ENCODE measurements around the gene TCF7L2. TPM values are rescaled to one million over a fixed set of nuclear protein-coding genes. Genes with fewer than 3 reads are reported as not detected.
A peak's percentile ranks its signal among the peaks of the same experiment; 100 is the strongest.

TCF7L2 gene
- total RNA-seq, 1 experiment from 2014 or later, result 16.1 TPM

DNA sequence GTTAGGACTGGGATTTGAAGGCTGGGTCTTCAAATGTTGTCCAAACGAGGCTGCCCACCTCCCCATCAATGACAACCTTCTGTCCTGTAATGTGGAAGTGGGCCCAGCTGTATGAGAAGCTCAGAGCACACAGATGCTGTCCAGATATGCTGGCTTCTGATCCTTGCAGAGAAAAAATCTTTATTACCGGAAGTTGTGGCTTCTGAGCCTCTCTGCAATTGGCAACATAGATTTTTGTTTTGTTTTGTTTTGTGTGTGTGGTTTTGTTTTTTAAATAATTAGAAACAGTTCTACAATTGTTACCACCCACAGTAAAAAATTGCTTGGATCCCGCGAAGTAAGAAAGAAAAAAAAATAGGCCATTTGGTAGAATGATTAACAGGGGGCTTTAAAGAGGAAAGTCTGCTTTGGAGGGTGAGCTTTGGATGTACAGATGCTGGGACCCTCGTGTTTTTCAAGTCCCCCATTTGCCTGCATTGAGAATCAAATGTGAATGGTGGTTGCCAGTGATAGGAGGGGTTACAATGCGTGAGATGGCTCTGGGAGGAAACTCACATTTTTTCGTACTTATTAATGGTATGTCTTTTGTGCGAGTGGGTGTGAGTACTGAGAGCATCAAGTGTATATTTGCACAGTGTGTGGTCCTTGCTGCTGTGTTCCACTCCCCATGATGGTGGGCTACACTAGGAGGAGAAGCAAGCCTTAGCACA is 153.2 kb downstream of the TCF7L2 start:
- DNase-seq (no peak), ATAC-seq (no peak)
- Histone ChIP-seq H3K4me3 (ENCODE audit: low read length) (no peak overlapping the region), H3K27ac (ENCODE audit: low read length) (no peak overlapping the region), H3K79me2 (ENCODE audit: low read length) (peaks cover 13% of the 10 kb centered on the region), H3K27me3 (ENCODE audit: low read length) (no peaks in the 10 kb centered on the region), H3K4me2 (ENCODE audit: low read length) (no peak overlapping the region), H3K9me2 (replicated peaks; ENCODE audit: low read length) (no peaks in the 10 kb centered on the region), H3K4me1 (ENCODE audit: insufficient read depth, low read length) (peaks cover 5% of the 10 kb centered on the region; the same call in 1 of the 2 replicates), H3K9ac (ENCODE audit: low read length) (no peak overlapping the region), H3K9me3 (ENCODE audit: low read length) (no peaks in the 10 kb centered on the region), H3F3A (ENCODE audit: low read length, unreplicated experiment) (no peaks in the 10 kb centered on the region), H2AFZ (ENCODE audit: low read length) (no peak overlapping the region), H4K20me1 (ENCODE audit: low read length) (no peaks in the 10 kb centered on the region), H3K36me3 (ENCODE audit: low read depth, low read length) (peaks cover 20% of the 10 kb centered on the region; the same call in 1 of the 2 replicates)
- CTCF ChIA-PET, result no interaction called here
- BruUV-seq (replicated peaks), result no TSS peak
- POLR2A ChIA-PET (ENCODE audit: unreplicated experiment), result no interaction called here
- intact Hi-C loops (cut with micrococcal nuclease), result no loop called here
- TF ChIP-seq CTCF (conservative IDR thresholded peaks at IDR 0.05; ENCODE audit: low read depth, low read length) (no peak), EZH2 (IDR thresholded peaks at IDR 0.05; ENCODE audit: low read length, unreplicated experiment) (no peak), EZH2phosphoT487 (IDR thresholded peaks at IDR 0.05; ENCODE audit: borderline replicate concordance, low read length) (no peak)

DNA sequence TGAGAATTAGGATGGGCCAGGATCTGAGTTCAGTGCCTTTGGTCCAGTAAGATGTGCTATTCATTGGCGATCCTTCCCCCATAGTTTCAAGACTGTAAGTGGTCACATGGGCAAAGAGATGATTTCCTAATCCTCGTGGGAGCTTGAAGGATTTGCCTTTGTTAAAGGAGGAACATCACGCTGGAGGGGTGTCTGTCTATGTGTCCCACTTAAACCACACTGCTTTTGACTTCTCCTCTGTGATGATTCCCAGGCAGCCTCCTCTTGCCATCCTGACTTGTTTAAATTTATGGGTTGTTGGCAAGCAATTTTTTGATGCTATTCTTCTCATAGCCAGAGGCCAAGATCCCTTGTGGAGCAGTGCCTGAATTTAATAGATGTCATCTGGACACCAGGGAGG is 154.0 kb downstream of the TCF7L2 start:
- Histone ChIP-seq H4K20me1 (ENCODE audit: low read length) (no peaks in the 10 kb centered on the region), H3K4me3 (ENCODE audit: low read length) (no peak overlapping the region), H3K27me3 (ENCODE audit: low read length) (no peaks in the 10 kb centered on the region), H2AFZ (ENCODE audit: low read length) (no peak overlapping the region), H3K9ac (ENCODE audit: low read length) (no peak overlapping the region), H3K4me2 (ENCODE audit: low read length) (no peak overlapping the region), H3K79me2 (ENCODE audit: low read length) (peaks cover 16% of the 10 kb centered on the region), H3K9me2 (replicated peaks; ENCODE audit: low read length) (no peaks in the 10 kb centered on the region), H3K9me3 (ENCODE audit: low read length) (no peaks in the 10 kb centered on the region), H3K36me3 (ENCODE audit: low read depth, low read length) (peaks cover 24% of the 10 kb centered on the region), H3F3A (ENCODE audit: low read length, unreplicated experiment) (no peaks in the 10 kb centered on the region), H3K27ac (ENCODE audit: low read length) (no peak overlapping the region), H3K4me1 (ENCODE audit: insufficient read depth, low read length) (peaks cover 5% of the 10 kb centered on the region; the same call in 1 of the 2 replicates)
- TF ChIP-seq CTCF (conservative IDR thresholded peaks at IDR 0.05; ENCODE audit: low read depth, low read length), result no peak
- no peak for TF ChIP-seq EZH2 (IDR thresholded peaks at IDR 0.05; ENCODE audit: low read length, unreplicated experiment)
- no peak for TF ChIP-seq EZH2phosphoT487 (IDR thresholded peaks at IDR 0.05; ENCODE audit: borderline replicate concordance, low read length)
- POLR2A ChIA-PET (ENCODE audit: unreplicated experiment), result no interaction called here
- no peak for ATAC-seq
- intact Hi-C loops (cut with micrococcal nuclease), result no loop called here
- BruUV-seq (replicated peaks), result no TSS peak
- no peak for DNase-seq
- CTCF ChIA-PET, result no interaction called here

GRCh38 chr10:113108194-113108835 is 158.3 kb downstream of the TCF7L2 start:
- DNase-seq, result peak; percentile 13
- no peaks in the 10 kb centered on the region for H3K9me2 ChIP-seq (replicated peaks; ENCODE audit: low read length)
- ChIA-PET CTCF (no interaction called here), POLR2A (ENCODE audit: unreplicated experiment) (no interaction called here)
- peaks cover 13% of the 10 kb centered on the region for H3K36me3 ChIP-seq (ENCODE audit: low read depth, low read length)
- H2AFZ ChIP-seq (ENCODE audit: low read length), result no peak overlapping the region
- 0 out of 2 replicates have a peak, but pooled peaks cover 18% of the 10 kb centered on the region for H3K79me2 ChIP-seq (ENCODE audit: low read length)
- peaks cover 5% of the 10 kb centered on the region; the same call in 1 of the 2 replicates for H3K4me1 ChIP-seq (ENCODE audit: insufficient read depth, low read length)
- no peaks in the 10 kb centered on the region for H3K9me3 ChIP-seq (ENCODE audit: low read length)
- no peak overlapping the region for H3K4me2 ChIP-seq (ENCODE audit: low read length)
- H3K27ac ChIP-seq (ENCODE audit: low read length), result no peak overlapping the region
- H3K9ac ChIP-seq (ENCODE audit: low read length), result no peak overlapping the region
- no peak for ATAC-seq
- no peaks in the 10 kb centered on the region for H4K20me1 ChIP-seq (ENCODE audit: low read length)
- TF ChIP-seq EZH2 (IDR thresholded peaks at IDR 0.05; ENCODE audit: low read length, unreplicated experiment) (no peak), CTCF (conservative IDR thresholded peaks at IDR 0.05; ENCODE audit: low read depth, low read length) (peak; percentile 70)
- H3F3A ChIP-seq (ENCODE audit: low read length, unreplicated experiment), result no peaks in the 10 kb centered on the region
- no peak overlapping the region for H3K4me3 ChIP-seq (ENCODE audit: low read length)
- BruUV-seq (replicated peaks), result no TSS peak
- intact Hi-C loops (cut with micrococcal nuclease), result no loop called here
- no peaks in the 10 kb centered on the region for H3K27me3 ChIP-seq (ENCODE audit: low read length)

Data from PC-3 (cell line).